ENCODE measurements around the gene NATD1.

Gene NATD1

DNA sequence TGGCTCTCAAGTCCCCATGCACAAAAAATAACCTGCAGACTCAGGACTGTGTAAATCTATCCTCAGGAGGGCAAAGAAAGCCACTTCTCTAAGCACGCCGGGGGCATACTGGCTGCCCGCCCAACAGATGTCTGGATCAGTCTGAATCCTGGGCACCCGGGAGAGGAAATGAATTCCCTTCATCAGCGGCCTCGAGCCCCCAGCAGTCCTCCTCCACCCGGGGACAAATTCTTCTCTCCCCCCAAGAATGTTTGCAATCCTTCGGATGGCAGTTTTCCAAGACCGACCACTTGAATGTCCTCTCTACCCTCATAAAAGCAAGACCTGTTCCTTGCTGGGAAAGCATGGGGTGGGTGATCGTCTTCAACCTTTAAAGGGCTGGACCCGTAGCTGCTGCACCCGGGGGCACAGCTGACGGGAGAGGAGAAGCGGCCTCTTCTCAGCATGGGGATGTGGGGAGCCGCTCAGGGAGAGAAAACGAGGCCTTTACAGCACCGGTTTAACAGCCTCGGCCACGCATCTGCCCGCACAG is 21.9 kb upstream of the NATD1 start:
- TF ChIP-seq, protein P1, sequence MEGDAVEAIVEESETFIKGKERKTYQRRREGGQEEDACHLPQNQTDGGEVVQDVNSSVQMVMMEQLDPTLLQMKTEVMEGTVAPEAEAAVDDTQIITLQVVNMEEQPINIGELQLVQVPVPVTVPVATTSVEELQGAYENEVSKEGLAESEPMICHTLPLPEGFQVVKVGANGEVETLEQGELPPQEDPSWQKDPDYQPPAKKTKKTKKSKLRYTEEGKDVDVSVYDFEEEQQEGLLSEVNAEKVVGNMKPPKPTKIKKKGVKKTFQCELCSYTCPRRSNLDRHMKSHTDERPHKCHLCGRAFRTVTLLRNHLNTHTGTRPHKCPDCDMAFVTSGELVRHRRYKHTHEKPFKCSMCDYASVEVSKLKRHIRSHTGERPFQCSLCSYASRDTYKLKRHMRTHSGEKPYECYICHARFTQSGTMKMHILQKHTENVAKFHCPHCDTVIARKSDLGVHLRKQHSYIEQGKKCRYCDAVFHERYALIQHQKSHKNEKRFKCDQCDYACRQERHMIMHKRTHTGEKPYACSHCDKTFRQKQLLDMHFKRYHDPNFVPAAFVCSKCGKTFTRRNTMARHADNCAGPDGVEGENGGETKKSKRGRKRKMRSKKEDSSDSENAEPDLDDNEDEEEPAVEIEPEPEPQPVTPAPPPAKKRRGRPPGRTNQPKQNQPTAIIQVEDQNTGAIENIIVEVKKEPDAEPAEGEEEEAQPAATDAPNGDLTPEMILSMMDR (IDR thresholded peaks at IDR 0.05; ENCODE audit: low read length, missing control alignments) = no peak
- no peak for DNase-seq (ENCODE audit: low read depth)
- peak overlapping the region; percentile 60 for H3K4me3 ChIP-seq (replicated peaks; ENCODE audit: low read depth, low read length)

GRCh38 chr17:21272881-21273792 is 19.9 kb upstream of the NATD1 start:
- H3K4me3 ChIP-seq (replicated peaks; ENCODE audit: low read depth, low read length) = no peak overlapping the region
- no peak for DNase-seq (ENCODE audit: low read depth)
- TF ChIP-seq, protein P1 (IDR thresholded peaks at IDR 0.05; ENCODE audit: low read length, missing control alignments) = no peak

- TF ChIP-seq, protein P1 (IDR thresholded peaks at IDR 0.05; ENCODE audit: low read length, missing control alignments) = no peak
- no peak overlapping the region for H3K4me3 ChIP-seq (replicated peaks; ENCODE audit: low read depth, low read length)
- DNase-seq (ENCODE audit: low read depth) = no peak
Observed at GRCh38 chr17:21272250-21272649, 19.0 kb upstream of the NATD1 start.

DNA sequence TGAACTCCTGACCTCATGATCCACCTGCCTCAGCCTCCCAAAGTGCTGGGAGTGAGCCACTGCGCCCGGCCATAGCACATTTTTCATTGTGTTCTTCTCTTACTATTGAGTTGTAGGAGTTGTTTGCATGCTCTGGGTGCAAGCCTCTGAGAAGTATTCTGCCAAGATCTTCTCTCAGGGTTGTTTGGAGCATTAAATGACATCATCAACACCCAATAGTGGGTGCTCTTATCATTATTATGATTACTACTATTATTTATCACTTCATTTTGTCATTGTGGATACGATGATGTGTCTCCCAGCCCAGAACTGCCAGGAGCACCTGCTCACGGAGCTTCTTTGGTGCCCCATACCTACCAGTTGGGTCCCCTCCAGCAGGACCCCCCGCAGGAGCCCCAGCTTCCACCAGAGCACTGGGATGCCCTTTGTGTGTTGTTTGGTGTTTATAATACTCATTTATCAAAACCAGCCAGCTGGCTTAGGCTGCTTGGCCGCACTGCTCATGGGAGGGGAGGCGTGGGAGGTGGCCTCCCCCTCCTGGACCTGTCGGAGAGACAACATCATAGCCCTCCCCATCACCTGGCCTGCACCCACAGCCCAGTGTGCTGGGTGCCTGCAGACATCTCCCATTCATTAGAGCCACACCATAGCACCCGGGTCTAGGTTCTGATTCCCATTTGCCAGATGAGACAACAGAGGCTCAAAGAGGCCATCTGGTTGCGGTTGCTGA is 18.4 kb upstream of the NATD1 start:
- no peak overlapping the region for H3K4me3 ChIP-seq (replicated peaks; ENCODE audit: low read depth, low read length)
- no peak for DNase-seq (ENCODE audit: low read depth)
- TF ChIP-seq, protein P1 (IDR thresholded peaks at IDR 0.05; ENCODE audit: low read length, missing control alignments) = no peak

GRCh38 chr17:21269394-21269793 is 16.2 kb upstream of the NATD1 start:
- TF ChIP-seq, protein P1 (IDR thresholded peaks at IDR 0.05; ENCODE audit: low read length, missing control alignments) = no peak
- H3K4me3 ChIP-seq (replicated peaks; ENCODE audit: low read depth, low read length) = no peak overlapping the region
- DNase-seq (ENCODE audit: low read depth) = no peak

GRCh38 chr17:21268596-21269188 is 15.5 kb upstream of the NATD1 start:
- TF ChIP-seq, protein P1 (IDR thresholded peaks at IDR 0.05; ENCODE audit: low read length, missing control alignments) = no peak
- DNase-seq (ENCODE audit: low read depth) = no peak
- H3K4me3 ChIP-seq (replicated peaks; ENCODE audit: low read depth, low read length) = no peak overlapping the region

Measured in fibroblast of pulmonary artery (primary cell).